ENCODE data around the gene NEDD1.

DNA sequence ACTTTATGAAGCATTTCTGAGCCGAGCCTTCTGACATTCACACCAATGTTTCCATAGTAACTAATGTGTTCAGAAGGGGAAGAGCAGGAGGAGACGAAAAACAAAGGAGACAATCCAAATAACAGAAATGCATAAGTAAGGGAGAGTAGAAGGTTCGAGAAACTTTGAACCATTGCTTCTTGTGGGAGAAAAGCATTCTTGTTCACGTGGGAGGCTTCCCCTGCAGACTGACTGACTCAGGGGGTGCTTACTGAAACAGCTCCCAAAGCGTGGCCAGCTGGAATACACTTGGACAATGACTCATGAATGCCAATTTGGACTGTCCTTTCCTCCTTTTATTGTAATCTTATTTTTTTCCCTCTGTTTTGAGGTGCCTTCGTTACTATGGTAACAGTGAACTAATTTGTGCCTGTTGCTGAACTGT, 73.9 kb downstream of the NEDD1 start:
- TF ChIP-seq, protein P1, sequence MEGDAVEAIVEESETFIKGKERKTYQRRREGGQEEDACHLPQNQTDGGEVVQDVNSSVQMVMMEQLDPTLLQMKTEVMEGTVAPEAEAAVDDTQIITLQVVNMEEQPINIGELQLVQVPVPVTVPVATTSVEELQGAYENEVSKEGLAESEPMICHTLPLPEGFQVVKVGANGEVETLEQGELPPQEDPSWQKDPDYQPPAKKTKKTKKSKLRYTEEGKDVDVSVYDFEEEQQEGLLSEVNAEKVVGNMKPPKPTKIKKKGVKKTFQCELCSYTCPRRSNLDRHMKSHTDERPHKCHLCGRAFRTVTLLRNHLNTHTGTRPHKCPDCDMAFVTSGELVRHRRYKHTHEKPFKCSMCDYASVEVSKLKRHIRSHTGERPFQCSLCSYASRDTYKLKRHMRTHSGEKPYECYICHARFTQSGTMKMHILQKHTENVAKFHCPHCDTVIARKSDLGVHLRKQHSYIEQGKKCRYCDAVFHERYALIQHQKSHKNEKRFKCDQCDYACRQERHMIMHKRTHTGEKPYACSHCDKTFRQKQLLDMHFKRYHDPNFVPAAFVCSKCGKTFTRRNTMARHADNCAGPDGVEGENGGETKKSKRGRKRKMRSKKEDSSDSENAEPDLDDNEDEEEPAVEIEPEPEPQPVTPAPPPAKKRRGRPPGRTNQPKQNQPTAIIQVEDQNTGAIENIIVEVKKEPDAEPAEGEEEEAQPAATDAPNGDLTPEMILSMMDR (IDR thresholded peaks at IDR 0.05; ENCODE audit: low read depth, low read length, missing input control), result no peak
- TF ChIP-seq SP1 (IDR thresholded peaks at IDR 0.05), result no peak
- no peak for TF ChIP-seq RAD21 (IDR thresholded peaks at IDR 0.05)
- no peak for TF ChIP-seq YY1 (IDR thresholded peaks at IDR 0.05)
- TF ChIP-seq FOXA1 (IDR thresholded peaks at IDR 0.05), result no peak
